Right lung (tissue), 10 donors: ENCODE results near the gene TLR7. TPM values are rescaled to one million over a fixed set of nuclear protein-coding genes. Genes with fewer than 3 reads are reported as not detected.

Experiments
- DNase-seq, 2 donors: peaks; one replicate each; pipeline ENCODE4 v3.0.0-alpha.2; 2013
- long read RNA-seq, 8 donors: transcript quantifications; one replicate each; lab custom pipeline, GENCODE V29; 2026
- polyA plus RNA-seq, 5 donors: library from polyadenylated mRNA; unstranded; fragments of 120-200 nt; gene quantifications; one replicate each; pipeline versions ENCODE4 v1.2.1 to v1.2.3, GENCODE V29; 2013; ENCODE audit warnings: inconsistent platforms in 1 of 5, low replicate concordance in 1 of 5; ENCODE audit not compliant: insufficient read length in 5 of 5, insufficient read depth in 1 of 5

Gene TLR7
- 1 to 10 TPM in 2 of 5 donors, under 1 TPM in 3; 0.64 to 1.2 (median 0.91) TPM for polyA plus RNA-seq
- long read RNA-seq, donor 1, result 0 reads
- long read RNA-seq, donor 2, result 0 reads
- long read RNA-seq, donor 3, result 0 reads
- long read RNA-seq, donor 4, result 0 reads
- long read RNA-seq, donor 5, result 0 reads
- long read RNA-seq, donor 6, result 0 reads
- long read RNA-seq, donor 7, full-length matches to known transcripts, result 1 of 1 reads
- long read RNA-seq, donor 7, partial matches to known transcripts, result 0 of 1 reads
- long read RNA-seq, donor 7, other reads (novel, unspliced or antisense), result 0 of 1 reads
- long read RNA-seq, donor 8, result 0 reads

DNA sequence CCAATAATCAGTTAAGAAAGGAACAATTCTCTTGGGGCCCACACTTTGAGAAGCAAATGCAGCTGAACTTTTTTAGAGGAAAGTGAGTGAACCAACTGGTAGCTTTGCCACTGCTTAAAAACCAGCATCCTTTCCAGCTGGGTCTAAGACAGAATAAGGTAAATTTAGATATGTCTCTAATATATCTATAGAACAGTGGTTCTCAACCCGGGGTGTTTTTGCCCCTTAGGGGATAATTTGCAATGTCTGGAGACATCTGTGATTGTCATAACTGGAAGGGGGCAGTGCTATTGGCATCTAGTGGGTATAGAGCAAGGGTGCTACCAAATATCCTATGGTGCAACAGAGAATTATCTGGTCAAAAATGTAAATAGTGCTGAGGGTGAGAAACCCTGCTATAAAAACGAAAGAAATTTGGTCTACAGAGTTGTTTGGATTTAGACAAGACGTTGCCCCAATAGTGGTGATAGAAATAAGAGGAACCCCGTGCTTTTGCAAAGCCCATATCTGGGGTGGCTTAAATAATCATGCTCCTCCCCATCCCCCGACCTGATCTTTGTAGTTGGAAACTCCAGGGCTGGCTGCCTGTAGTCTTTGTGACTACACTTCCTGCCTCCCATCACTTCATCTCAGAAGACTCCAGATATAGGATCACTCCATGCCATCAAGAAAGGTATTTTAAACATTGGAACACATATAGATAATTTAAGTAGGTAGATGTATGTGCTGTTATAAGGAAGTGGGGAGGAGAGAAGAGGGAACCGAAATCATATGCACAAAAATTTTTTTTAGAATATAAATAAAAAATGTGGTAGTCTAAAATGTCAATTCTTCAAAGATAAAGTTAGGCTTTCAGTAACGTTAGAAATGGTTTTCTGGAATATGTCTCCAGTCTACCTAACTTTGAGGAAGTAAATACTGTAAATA lies at the start of gene TLR7:
TLR7 (plus strand) TSS at position 622 of the 927 bp plus-strand sequence. CDS start 507 bp downstream, outside the sequence.
- DNase-seq, result no peak

GRCh38 chrX:12817528-12817927 lies 49.3 kb upstream of the TLR7 start:
- no peak for DNase-seq

DNA sequence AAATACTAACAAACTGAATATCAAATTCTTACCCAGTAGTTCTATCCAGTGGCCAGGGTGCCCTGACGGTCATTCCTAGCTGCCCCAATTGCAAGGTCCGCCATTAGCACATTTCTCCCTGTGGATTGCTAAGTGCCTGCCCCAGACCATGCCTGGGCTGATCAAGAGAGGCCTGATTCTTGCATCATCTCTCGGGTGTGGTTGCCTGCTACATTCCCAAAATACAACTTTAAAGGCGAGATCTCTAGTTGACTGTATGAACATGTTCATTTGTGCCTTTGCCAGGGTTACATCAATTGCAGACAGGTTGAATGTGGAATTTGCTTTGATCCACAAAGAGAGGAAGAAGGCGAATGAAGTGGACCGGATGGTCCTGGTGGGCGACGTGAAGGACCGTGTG lies 47.6 kb upstream of the TLR7 start:
- DNase-seq, result no peak

DNA sequence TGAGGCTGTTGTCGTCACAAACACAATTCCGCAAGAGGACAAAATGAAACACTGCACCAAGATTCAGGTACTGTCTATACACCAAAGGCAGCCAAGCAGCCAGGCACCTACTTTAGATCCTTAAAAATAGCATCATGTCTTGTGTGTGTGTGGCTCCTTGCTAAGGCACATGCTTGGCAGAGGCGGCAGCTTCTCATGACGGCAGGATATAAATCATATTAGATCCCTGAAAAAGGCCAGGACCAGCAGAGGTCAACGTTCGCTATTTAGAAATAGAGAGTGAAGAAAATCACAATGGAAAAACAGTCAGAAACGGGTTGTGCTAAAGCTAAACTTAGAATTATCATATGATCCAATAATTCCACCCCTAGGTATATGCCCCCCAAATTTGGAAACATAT lies 46.1 kb upstream of the TLR7 start:
- DNase-seq, result no peak

GRCh38 chrX:12824944-12825343 lies 41.9 kb upstream of the TLR7 start:
- no peak for DNase-seq

- no peak for DNase-seq
Measured at GRCh38 chrX:12825801-12826200, 41.1 kb upstream of the TLR7 start.

DNA sequence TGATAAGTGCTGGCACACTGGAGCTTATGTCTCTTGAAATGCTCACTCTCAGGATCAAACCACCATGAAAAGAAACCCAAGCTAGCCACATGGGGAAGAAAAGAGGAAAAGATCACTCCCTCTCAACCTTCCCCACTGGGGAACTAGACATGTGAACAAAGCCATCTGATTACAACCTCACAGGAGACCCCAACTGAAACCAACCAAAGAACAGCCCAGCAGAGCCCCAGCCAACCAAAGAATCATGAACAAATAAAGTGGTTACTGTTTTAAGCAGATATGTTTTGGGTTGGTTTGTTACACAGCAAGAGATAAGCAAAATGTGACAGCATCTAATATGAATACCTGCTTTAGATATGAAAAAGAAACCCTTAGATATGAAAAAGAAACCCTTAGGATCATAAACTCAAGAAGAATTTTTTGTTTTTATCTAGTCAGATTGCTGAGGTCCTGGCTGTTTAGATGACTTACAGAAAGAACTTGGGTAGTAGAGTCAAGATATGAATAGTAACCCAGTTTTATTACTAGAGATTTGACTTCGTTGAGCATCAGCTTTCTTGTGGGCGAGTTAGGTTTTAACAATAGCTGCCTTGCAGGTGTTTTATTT lies 23.7 kb upstream of the TLR7 start:
- no peak for DNase-seq

DNA sequence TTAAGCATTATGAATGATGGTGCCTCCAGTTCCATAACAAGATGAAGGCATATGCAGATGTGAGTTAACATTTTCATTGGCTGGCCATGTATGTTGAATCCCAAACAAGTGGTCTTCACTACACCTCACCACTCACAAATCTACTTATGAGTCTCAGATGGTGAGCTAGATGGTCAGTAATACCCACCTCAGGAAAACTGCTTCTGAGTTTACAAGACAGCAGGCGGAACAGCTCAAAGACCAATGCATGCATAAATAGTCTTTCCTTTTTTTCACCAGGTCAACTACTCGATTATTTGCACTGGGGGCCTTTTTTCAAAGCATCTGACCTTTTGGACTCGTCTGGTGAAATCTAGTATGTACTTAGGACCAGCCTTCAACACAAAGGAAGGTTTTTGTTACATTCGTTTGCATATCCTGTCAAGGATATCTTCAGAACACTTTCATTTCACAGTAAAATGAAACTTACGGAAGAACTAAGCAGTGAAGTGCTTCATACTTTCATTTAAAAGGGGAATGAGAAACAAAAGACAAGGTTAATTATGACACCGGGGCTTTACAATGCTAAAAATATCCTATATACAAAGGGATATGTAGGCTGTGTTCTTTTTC lies 23.1 kb upstream of the TLR7 start:
- DNase-seq, result no peak

DNA sequence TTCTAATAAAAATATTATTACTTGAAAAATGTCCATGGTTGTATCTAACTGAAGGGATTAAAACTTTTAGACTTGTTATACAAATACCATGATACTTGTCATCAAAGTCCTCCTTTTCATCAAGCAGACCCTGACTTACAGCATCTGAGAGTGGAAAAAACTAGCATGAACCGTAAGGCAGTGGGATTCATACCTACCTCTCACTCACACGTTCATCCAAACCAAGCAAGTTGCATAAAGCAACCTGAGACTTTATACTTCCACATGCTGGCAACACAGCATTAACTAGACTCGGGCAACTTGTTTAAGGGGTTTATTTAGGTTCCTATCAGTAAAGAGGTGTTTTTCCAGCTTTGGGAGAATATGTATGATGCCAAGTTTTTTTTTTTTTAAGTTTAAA lies 22.6 kb upstream of the TLR7 start:
- DNase-seq, result no peak

DNA sequence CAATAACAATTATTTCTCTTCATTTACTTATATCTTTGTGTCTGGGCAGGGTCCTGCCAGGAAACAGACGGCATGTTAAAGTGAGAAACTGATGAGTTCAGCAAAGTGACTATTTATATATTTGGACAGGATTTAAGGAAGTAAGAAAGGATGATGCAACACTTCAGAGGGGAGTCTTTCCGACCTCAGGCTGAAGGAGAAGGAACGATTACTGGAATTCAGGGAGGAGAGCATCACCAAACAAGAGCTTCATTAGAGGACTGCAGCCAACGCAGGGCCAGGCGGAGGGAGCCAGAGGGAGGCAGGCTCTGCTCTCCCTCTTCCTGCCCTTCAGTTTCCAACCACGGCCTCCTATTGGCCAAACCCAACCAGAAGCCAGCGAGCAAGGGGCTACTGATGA lies 1.5 kb upstream of the TLR7 start:
- peak; percentile 42 to 56 for DNase-seq

- peak; percentile 59 to 68 for DNase-seq
Measured at GRCh38 chrX:12867685-12868084, 813 bp downstream of the TLR7 start.

- DNase-seq, result no peak
Measured at GRCh38 chrX:12868747-12869146, 1.9 kb downstream of the TLR7 start.

DNA sequence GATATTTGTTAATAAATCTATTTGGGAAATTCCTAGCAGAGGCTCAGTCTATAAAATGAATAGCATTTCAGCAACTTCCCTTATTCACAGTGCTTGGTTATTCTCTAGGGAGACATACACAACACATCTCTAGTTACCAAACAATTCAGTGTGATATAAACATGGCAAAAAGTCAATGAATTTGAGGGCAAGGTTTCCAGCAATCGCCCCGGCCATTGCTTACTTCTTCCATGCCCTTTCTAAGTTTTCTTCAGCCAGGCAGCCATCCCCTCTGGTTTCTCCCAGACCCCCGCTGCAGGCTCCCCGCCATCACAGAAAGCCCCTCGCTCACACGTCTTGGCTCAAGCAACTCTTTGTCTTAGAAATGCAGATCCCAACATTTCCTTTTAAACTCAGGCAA lies 4.4 kb downstream of the TLR7 start:
- DNase-seq, result peak; percentile 56 to 58

DNA sequence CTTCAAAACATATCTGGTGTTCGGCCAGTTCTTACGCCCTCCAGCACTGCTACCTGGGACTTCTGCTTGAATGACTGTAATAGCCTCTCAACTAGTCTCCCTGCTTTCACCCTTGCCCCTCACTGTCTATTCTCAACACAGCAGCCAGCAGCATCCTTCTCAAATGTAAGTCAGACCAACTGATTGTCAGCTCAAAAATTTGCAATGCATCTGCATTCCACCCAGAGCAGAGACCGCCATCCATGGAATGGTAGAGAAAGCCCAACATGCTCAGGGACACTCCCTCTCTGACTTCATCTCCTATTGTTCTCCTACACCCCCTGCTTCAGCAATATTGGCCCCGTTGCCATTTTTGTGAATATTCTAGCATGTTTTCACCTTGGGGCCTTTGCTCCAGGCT lies 5.9 kb downstream of the TLR7 start:
- no peak for DNase-seq

DNA sequence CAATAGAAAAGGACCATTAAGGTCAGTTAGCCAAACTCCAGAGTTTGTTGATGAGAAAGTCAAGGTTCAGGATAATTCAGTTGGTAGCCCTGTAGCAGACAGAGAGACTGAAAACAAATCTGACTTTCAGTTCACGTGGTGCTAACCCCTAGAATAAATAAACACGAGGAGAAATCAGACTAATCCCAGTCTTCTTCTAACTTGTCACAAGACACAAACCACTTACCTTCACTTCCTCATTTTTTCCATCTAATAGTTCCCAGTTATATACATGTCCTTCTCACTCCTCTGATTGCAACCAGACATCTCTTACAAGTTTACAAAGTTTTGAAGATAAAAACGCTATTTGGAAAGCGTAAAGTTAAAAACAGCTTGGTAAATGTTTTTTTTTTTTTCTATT lies 7.7 kb downstream of the TLR7 start:
- DNase-seq, result no peak

- DNase-seq, result no peak
Measured at GRCh38 chrX:12877386-12877785, 10.5 kb downstream of the TLR7 start.

DNA sequence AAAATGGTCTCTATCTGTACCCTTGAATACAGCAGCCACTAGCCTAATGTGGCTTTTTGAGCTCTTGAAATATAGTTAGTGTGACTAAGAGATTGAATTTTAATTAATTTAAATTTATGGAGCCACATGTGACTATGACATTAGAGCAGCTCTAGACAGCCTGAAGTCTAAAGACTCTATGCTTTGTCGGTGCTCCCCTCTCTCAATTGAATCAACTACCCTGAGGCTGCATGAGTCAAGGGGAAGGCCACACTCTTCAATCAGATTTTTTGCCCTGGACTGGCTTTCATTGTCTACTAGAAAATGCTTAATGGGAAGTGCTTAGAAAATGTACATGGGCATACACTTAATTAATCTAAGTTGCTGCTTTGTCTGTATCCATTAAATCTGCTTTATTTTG lies 11.7 kb downstream of the TLR7 start:
- DNase-seq, result no peak

- DNase-seq, result no peak
Measured at GRCh38 chrX:12881914-12882313, 15.0 kb downstream of the TLR7 start.

GRCh38 chrX:12885508-12885907 lies 18.6 kb downstream of the TLR7 start:
- DNase-seq, result no peak

GRCh38 chrX:12886545-12886944 lies 19.7 kb downstream of the TLR7 start:
- no peak for DNase-seq

GRCh38 chrX:12887141-12887540 lies 20.3 kb downstream of the TLR7 start:
- no peak for DNase-seq

DNA sequence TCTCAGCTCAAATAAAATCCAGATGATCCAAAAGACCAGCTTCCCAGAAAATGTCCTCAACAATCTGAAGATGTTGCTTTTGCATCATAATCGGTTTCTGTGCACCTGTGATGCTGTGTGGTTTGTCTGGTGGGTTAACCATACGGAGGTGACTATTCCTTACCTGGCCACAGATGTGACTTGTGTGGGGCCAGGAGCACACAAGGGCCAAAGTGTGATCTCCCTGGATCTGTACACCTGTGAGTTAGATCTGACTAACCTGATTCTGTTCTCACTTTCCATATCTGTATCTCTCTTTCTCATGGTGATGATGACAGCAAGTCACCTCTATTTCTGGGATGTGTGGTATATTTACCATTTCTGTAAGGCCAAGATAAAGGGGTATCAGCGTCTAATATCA lies 20.9 kb downstream of the TLR7 start:
- DNase-seq, result no peak
